H1 (cell line): ENCODE results near the gene LRRTM4. TPM values are rescaled to one million over a fixed set of nuclear protein-coding genes. Genes with fewer than 3 reads are reported as not detected.

Source experiments
- CTCF ChIA-PET: fragments of 300-600 bp; sonication (Branson Sonifier 250); formaldehyde crosslinking; loops from one replicate; lab custom pipeline; 2021; ENCODE audit not compliant: partially characterized antibody; lab: Charles Lee
- POLR2A ChIA-PET: fragments of 300-600 bp; sonication (Branson Sonifier 250); formaldehyde crosslinking; loops from one replicate; lab custom pipeline; 2021; ENCODE audit warnings: inconsistent platforms; ENCODE audit not compliant: partially characterized antibody; lab: Charles Lee
- DNase-seq, 2 experiments: peaks; one replicate each; pipeline versions ENCODE4 v3.0.0 to v3.0.0-alpha.2; 2010 to 2022; ENCODE audit warnings: low spot score in 2 of 2, low read depth in 1 of 2, mixed read lengths in 1 of 2
- FAIRE-seq: peaks from 2 replicates; lab custom pipeline; 2011; peaks lifted over from hg19 to GRCh38; lab: Jason Lieb, UNC
- H2AFZ ChIP-seq: 2 replicates; pipeline ENCODE4 v1.8.1; 2012; ENCODE audit warnings: low read length, inconsistent platforms
- H2AK5ac ChIP-seq: 2 replicates; pipeline ENCODE4 v1.6.1; 2013; ENCODE audit warnings: low read depth, low read length
- H2BK120ac ChIP-seq: replicated peaks from 2 replicates; pipeline ENCODE3; 2013; ENCODE audit warnings: low read depth, low read length, inconsistent platforms
- H2BK12ac ChIP-seq: 2 replicates; pipeline ENCODE4 v1.6.1; 2013; ENCODE audit warnings: low read depth, low read length
- H2BK15ac ChIP-seq: 2 replicates; pipeline ENCODE4 v1.6.1; 2013; ENCODE audit warnings: low read length
- H2BK20ac ChIP-seq: 2 replicates; pipeline ENCODE4 v1.6.1; 2013; ENCODE audit warnings: low read length
- H2BK5ac ChIP-seq: 2 replicates; pipeline ENCODE4 v1.6.1; 2013; ENCODE audit warnings: low read depth, low read length
- H3K14ac ChIP-seq: 2 replicates; pipeline ENCODE4 v1.6.1; 2013; ENCODE audit warnings: inconsistent platforms; ENCODE audit not compliant: insufficient read length
- H3K18ac ChIP-seq: 2 replicates; pipeline ENCODE4 v1.6.1; 2013; ENCODE audit warnings: low read length; ENCODE audit errors: extremely low read depth
- H3K23ac ChIP-seq: 2 replicates; pipeline ENCODE4 v1.6.1; 2013; ENCODE audit warnings: inconsistent platforms; ENCODE audit not compliant: insufficient read length
- H3K23me2 ChIP-seq: 2 replicates; pipeline ENCODE4 v1.6.1; 2013; ENCODE audit warnings: low read depth, low read length
- H3K27ac ChIP-seq: 2 replicates; pipeline ENCODE4 v1.6.1; 2011; ENCODE audit warnings: low read depth, low read length, inconsistent platforms
- H3K27me3 ChIP-seq, 4 experiments: replicated peaks in 1 of 4; 1 replicate in 1 of 4; 2 replicates in 3 of 4; pipeline versions ENCODE4 v1.6.1 to v1.8.1; 2011 to 2013; ENCODE audit warnings: low read length in 3 of 4, mild to moderate bottlenecking in 3 of 4, inconsistent platforms in 2 of 4, mixed read lengths in 2 of 4, moderate library complexity in 1 of 4; ENCODE audit not compliant: control insufficient read depth in 3 of 4, insufficient read depth in 3 of 4; ENCODE audit errors: extremely low read depth in 1 of 4
- H3K36me3 ChIP-seq, 4 experiments: 2 replicates each; pipeline versions ENCODE4 v1.6.1 to v1.8.1; 2011 to 2013; ENCODE audit warnings: mild to moderate bottlenecking in 4 of 4, low read length in 3 of 4, moderate library complexity in 2 of 4, control low read depth in 1 of 4, inconsistent platforms in 1 of 4; ENCODE audit not compliant: insufficient read depth in 4 of 4, control insufficient read depth in 2 of 4
- H3K4ac ChIP-seq: replicated peaks from 2 replicates; pipeline ENCODE3; 2013; ENCODE audit warnings: low read length, low read depth, mixed read lengths, inconsistent platforms; ENCODE audit not compliant: insufficient read length
- H3K4me1 ChIP-seq, 4 experiments: replicated peaks in 1 of 4; 1 replicate in 1 of 4; 2 replicates in 3 of 4; pipeline versions ENCODE4 v1.6.1 to v1.8.1; 2011 to 2013; ENCODE audit warnings: low read length in 3 of 4, inconsistent platforms in 2 of 4, mixed read lengths in 1 of 4; ENCODE audit not compliant: insufficient read depth in 4 of 4, control insufficient read depth in 3 of 4
- H3K4me2 ChIP-seq, 2 experiments: 2 replicates each; pipeline versions ENCODE4 v1.6.1 to v1.8.1; 2011 to 2013; ENCODE audit warnings: low read depth in 2 of 2, low read length in 2 of 2, control low read depth in 1 of 2, inconsistent platforms in 1 of 2, mild to moderate bottlenecking in 1 of 2; ENCODE audit not compliant: insufficient read depth in 1 of 2
- H3K4me3 ChIP-seq, 4 experiments: fragments of 200-600, 300-600 bp in 1 of 4; sonication (generic), shearing (Covaris generic), sonication (Bioruptor Twin) in 1 of 4; 2 replicates each; pipeline versions ENCODE4 v1.5.1 to v1.8.1; 2011 to 2016; ENCODE audit warnings: low read length in 4 of 4, low read depth in 3 of 4, control low read depth in 2 of 4, inconsistent platforms in 2 of 4, mild to moderate bottlenecking in 2 of 4, mixed read lengths in 1 of 4, moderate library complexity in 1 of 4; ENCODE audit not compliant: insufficient read depth in 2 of 4; ENCODE audit errors: extremely low read depth in 1 of 4
- H3K56ac ChIP-seq: replicated peaks from 2 replicates; pipeline ENCODE3; 2013; ENCODE audit warnings: low read depth, mild to moderate bottlenecking, mixed read lengths, low read length, inconsistent platforms; ENCODE audit not compliant: insufficient read length
- H3K79me1 ChIP-seq: 2 replicates; pipeline ENCODE4 v1.6.1; 2013; ENCODE audit warnings: low read depth, low read length, control low read depth
- H3K79me2 ChIP-seq, 2 experiments: 2 replicates each; pipeline versions ENCODE4 v1.6.1 to v1.8.1; 2012 to 2013; ENCODE audit warnings: low read length in 2 of 2, mild to moderate bottlenecking in 2 of 2, inconsistent platforms in 1 of 2; ENCODE audit not compliant: insufficient read depth in 2 of 2, control insufficient read depth in 1 of 2
- H3K9ac ChIP-seq, 4 experiments: replicated peaks in 1 of 4; 1 replicate in 1 of 4; 2 replicates in 3 of 4; pipeline versions ENCODE4 v1.6.1 to v1.8.1; 2011 to 2013; ENCODE audit warnings: low read depth in 3 of 4, low read length in 3 of 4, control low read depth in 2 of 4, mild to moderate bottlenecking in 2 of 4, moderate library complexity in 2 of 4, inconsistent platforms in 1 of 4; ENCODE audit errors: extremely low read depth in 1 of 4
- H3K9me3 ChIP-seq, 2 experiments: 2 replicates each; pipeline versions ENCODE4 v1.6.1 to v1.8.1; 2012 to 2013; ENCODE audit warnings: mild to moderate bottlenecking in 2 of 2, moderate library complexity in 2 of 2, control low read depth in 1 of 2, inconsistent platforms in 1 of 2, low read depth in 1 of 2, low read length in 1 of 2, mixed read lengths in 1 of 2; ENCODE audit not compliant: insufficient read depth in 2 of 2
- H4K20me1 ChIP-seq, 2 experiments: replicated peaks in 1 of 2; 2 replicates each; pipeline versions ENCODE3 to v1.8.1; 2011 to 2013; ENCODE audit warnings: inconsistent platforms in 2 of 2, low read length in 2 of 2, mild to moderate bottlenecking in 1 of 2; ENCODE audit not compliant: insufficient read depth in 2 of 2, control insufficient read depth in 1 of 2
- H4K5ac ChIP-seq: 2 replicates; pipeline ENCODE4 v1.6.1; 2013; ENCODE audit warnings: low read length, low read depth, mixed read lengths, inconsistent platforms; ENCODE audit not compliant: insufficient read length
- H4K8ac ChIP-seq: 2 replicates; pipeline ENCODE4 v1.8.0; 2013; ENCODE audit warnings: mild to moderate bottlenecking, moderate library complexity, low read length, inconsistent platforms; ENCODE audit not compliant: insufficient read depth; ENCODE audit errors: extremely low read depth
- H4K91ac ChIP-seq: replicated peaks from 2 replicates; pipeline ENCODE3; 2013; ENCODE audit warnings: low read length, mixed read lengths, inconsistent platforms; ENCODE audit not compliant: insufficient read length
- BRCA1 ChIP-seq: IDR thresholded peaks from 2 replicates; pipeline ENCODE4 v1.6.1; 2012; ENCODE audit warnings: low read depth, low read length, improper control_type of control experiment
- CEBPB ChIP-seq: IDR thresholded peaks from 2 replicates; pipeline ENCODE4 v1.6.1; 2012; ENCODE audit warnings: low read depth, low read length
- EP300 ChIP-seq, 2 experiments: IDR thresholded peaks; 1 replicate in 1 of 2; 2 replicates in 1 of 2; pipeline ENCODE4 v1.6.1; 2011 to 2012; ENCODE audit warnings: low read depth in 2 of 2, low read length in 2 of 2, mild to moderate bottlenecking in 2 of 2, borderline replicate concordance in 1 of 2, inconsistent platforms in 1 of 2, moderate library complexity in 1 of 2
- GABPA ChIP-seq: IDR thresholded peaks from 2 replicates; pipeline ENCODE4 v1.6.1; 2011; ENCODE audit warnings: mild to moderate bottlenecking, low read length, moderate library complexity, borderline replicate concordance; ENCODE audit not compliant: insufficient read depth
- KDM5A ChIP-seq: fragments of 200-600 bp; IDR thresholded peaks from 2 replicates; pipeline ENCODE4 v1.7.1; 2012; ENCODE audit warnings: mild to moderate bottlenecking, low read length, inconsistent platforms, mixed read lengths
- NANOG ChIP-seq: IDR thresholded peaks from 2 replicates; pipeline ENCODE4 v1.6.1; 2011; ENCODE audit warnings: low read length, low read depth, mild to moderate bottlenecking, inconsistent platforms; ENCODE audit not compliant: insufficient read depth, poor library complexity, severe bottlenecking
- POLR2A ChIP-seq, 2 experiments: IDR thresholded peaks; 1 replicate in 1 of 2; 2 replicates in 1 of 2; pipeline ENCODE4 v1.6.1; 2011; ENCODE audit warnings: low read depth in 2 of 2, low read length in 2 of 2, mild to moderate bottlenecking in 2 of 2; ENCODE audit errors: control extremely low read depth in 1 of 2
- POLR2AphosphoS5 ChIP-seq: IDR thresholded peaks from 2 replicates; pipeline ENCODE4 v1.6.1; 2011; ENCODE audit warnings: low read depth, low read length
- POU5F1 ChIP-seq: IDR thresholded peaks from 2 replicates; pipeline ENCODE4 v1.6.1; 2011; ENCODE audit warnings: low read depth, mild to moderate bottlenecking, low read length, moderate library complexity
- RAD21 ChIP-seq, 2 experiments: IDR thresholded peaks in 1 of 2; conservative IDR thresholded peaks in 1 of 2; 2 replicates each; pipeline ENCODE4 v1.6.1; 2011; ENCODE audit warnings: low read depth in 2 of 2, low read length in 2 of 2, improper control_type of control experiment in 1 of 2, inconsistent platforms in 1 of 2, mild to moderate bottlenecking in 1 of 2, moderate library complexity in 1 of 2
- SIN3A ChIP-seq, 2 experiments: IDR thresholded peaks in 1 of 2; conservative IDR thresholded peaks in 1 of 2; 2 replicates each; pipeline ENCODE4 v1.6.1; 2011 to 2012; ENCODE audit warnings: low read length in 2 of 2, improper control_type of control experiment in 1 of 2, low read depth in 1 of 2, mild to moderate bottlenecking in 1 of 2
- SIRT6 ChIP-seq: IDR thresholded peaks from one replicate; pipeline ENCODE4 v1.7.1; 2012; ENCODE audit warnings: low read length, inconsistent platforms
- WGBS, 2 experiments: shearing (Covaris generic) in 1 of 2; methylation state at CpG; one replicate each; pipeline versions ENCODE4 v1.1.6 to v1.1.7; 2013 to 2015; ENCODE audit warnings: low lambda C conversion rate in 2 of 2, mixed read lengths in 2 of 2, inconsistent platforms in 1 of 2, low coverage in 1 of 2, missing lambda C conversion rate in 1 of 2; ENCODE audit not compliant: insufficient replicate concordance in 2 of 2, insufficient coverage in 1 of 2, insufficient read length in 1 of 2; ENCODE audit errors: extremely low coverage in 1 of 2, missing lambda C conversion rate in 1 of 2; 5-methylcytosine and 5-hydroxymethylcytosine counted together
- polyA plus RNA-seq, 7 experiments: library from polyadenylated mRNA; depleted of rRNA in 3 of 7; stranded (reverse) in 5 of 7; unstranded in 2 of 7; fragments of >200 nt in 5 of 7; fragments of 200-250 nt in 2 of 7; gene quantifications; 1 replicate in 5 of 7; 2 replicates in 1 of 7; 4 replicates in 1 of 7; pipeline versions ENCODE4 v1.2.1 to v1.2.3, GENCODE V29; 2011 to 2013; ENCODE audit warnings: missing spikeins in 2 of 7, mixed read lengths in 2 of 7
- total RNA-seq: library from RNA; stranded (reverse); fragmentation: NEBNext Ultra II Directional; extraction: Animal tissue kit (Norgen Biotek cat#: 25700); gene quantifications from 2 replicates; pipeline ENCODE4 v1.2.1, GENCODE V29; 2021

LRRTM4 gene
- total and polyA plus RNA-seq, 2 of the 8 experiments (the other 6 are each of a cell fraction or from before 2014, with no cell fraction given), result 3.6 to 9.5 TPM

- H3K23me2 ChIP-seq, result 0 out of 2 replicates have a peak, but pooled peaks cover 2% of the 10 kb centered on the region
- H3K36me3 ChIP-seq, result peaks cover 0 to 6% (median 1%) of the 10 kb centered on the region in 4 experiments; a peak in 4 of 8 replicates
- peak overlapping the region; percentile 54; the same call in 1 of the 2 replicates for H2BK5ac ChIP-seq
- no peaks in the 10 kb centered on the region for H3K27me3 ChIP-seq
- H3K14ac ChIP-seq, result no peak overlapping the region
- no peaks in the 10 kb centered on the region for H4K20me1 ChIP-seq
- peak overlapping the region; percentile 54; the same call in 1 of the 2 replicates for H3K27ac ChIP-seq
- whole genome bisulfite sequencing, 2 experiments, result 77% methylated on average over 7 of the region's 7 CpGs; no CpG with 5 or more reads in 1 of the 2 experiments
- H3K79me1 ChIP-seq, result no peaks in the 10 kb centered on the region
- DNase-seq, result no peak
- H3K4ac ChIP-seq, result no peak overlapping the region
- H2BK120ac ChIP-seq, result peak overlapping the region; percentile 91
- H3K9ac ChIP-seq, result no peak overlapping the region
- no peak overlapping the region for H2AK5ac ChIP-seq
- H3K23ac ChIP-seq, result no peak overlapping the region
- no peak overlapping the region for H2BK15ac ChIP-seq
- no peak for FAIRE-seq
- ChIA-PET CTCF (interaction anchor here (0.7 kb wide), 1 partner anchor 9 kb away, joined by 3 read pairs; no protein-coding TSS in a partner anchor), POLR2A (interaction anchor here (1.1 to 1.6 kb wide), 2 partner anchors 12 to 15 kb away, joined by 4 read pairs; no protein-coding TSS in a partner anchor)
- peak overlapping the region; percentile 97 for H4K5ac ChIP-seq
- H3K9me3 ChIP-seq, result no peaks in the 10 kb centered on the region
- peaks cover 0 to 47% of the 10 kb centered on the region in 2 experiments; a peak in 2 of 4 replicates for H3K79me2 ChIP-seq
- H4K8ac ChIP-seq, result no peak overlapping the region
- peak overlapping the region in 2 of 4 experiments; percentile 1 to 56; a peak in 3 of 8 replicates for H3K4me3 ChIP-seq
- peak overlapping the region; percentile 64 for H3K18ac ChIP-seq
- peak overlapping the region; percentile 72 to 86 for H3K4me2 ChIP-seq
- H2BK12ac ChIP-seq, result 0 out of 2 replicates have a peak overlapping the region, but pooled peaks have one; percentile 70
- peaks cover 0 to 19% (median 14%) of the 10 kb centered on the region in 4 experiments; a peak in 6 of 7 replicates for H3K4me1 ChIP-seq
- H2AFZ ChIP-seq, result no peak overlapping the region
- H2BK20ac ChIP-seq, result peak overlapping the region; percentile 93; the same call in 1 of the 2 replicates
- H3K56ac ChIP-seq, result peak overlapping the region; percentile 42
- peak overlapping the region; percentile 84 for H4K91ac ChIP-seq
- TF ChIP-seq CEBPB (no peak), POLR2AphosphoS5 (no peak), GABPA (no peak), NANOG (no peak), BRCA1 (no peak), POLR2A (IDR thresholded peaks at IDR 0.05; ENCODE audit: control extremely low read depth in 1 of 2, low read depth in 2 of 2, low read length in 2 of 2) (no peak), EP300 (IDR thresholded peaks at IDR 0.05; ENCODE audit: borderline replicate concordance in 1 of 2, low read depth in 2 of 2, low read length in 2 of 2) (no peak), RAD21 (IDR thresholded peaks at IDR 0.05 in 1 of 2, conservative IDR thresholded peaks at IDR 0.05 in 1 of 2; ENCODE audit: low read depth in 2 of 2, low read length in 2 of 2) (no peak), SIN3A (conservative IDR thresholded peaks at IDR 0.05 in 1 of 2, IDR thresholded peaks at IDR 0.05 in 1 of 2; ENCODE audit: low read depth in 1 of 2, low read length in 2 of 2) (no peak), POU5F1 (no peak), KDM5A (no peak), SIRT6 (no peak)
Observed at GRCh38 chr2:77519888-77520506, 2.2 kb downstream of the LRRTM4 start.
